ENCODE data around the gene DPY19L3.

DNA sequence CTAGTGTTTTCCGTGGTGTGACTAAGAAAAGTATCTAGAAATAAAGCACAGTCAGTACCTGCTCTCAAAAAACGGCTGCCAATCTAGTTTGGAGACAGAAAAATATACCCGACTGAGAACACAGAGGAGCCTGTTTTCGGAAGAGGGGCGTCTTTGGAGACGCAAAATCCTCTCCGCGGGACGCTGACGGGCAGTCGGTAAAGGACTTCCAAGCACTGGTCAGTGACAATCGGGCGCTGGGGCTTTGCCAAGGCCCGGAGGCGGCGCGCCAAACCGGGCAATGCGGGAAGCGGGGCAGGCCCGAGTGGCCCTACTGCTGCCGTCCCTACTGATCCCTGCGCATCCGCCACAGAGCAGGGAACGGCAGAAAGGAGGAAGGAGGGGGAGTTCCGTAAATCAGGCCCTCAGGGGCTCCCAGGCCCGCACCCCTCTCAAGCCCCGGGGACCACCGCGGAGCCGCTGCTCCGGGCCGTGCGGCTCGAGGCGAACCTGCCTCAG is 588 bp upstream of the DPY19L3 start:
- TF ChIP-seq CTCF (conservative IDR thresholded peaks at IDR 0.05; ENCODE audit: low read length) (no peak), EZH2phosphoT487 (IDR thresholded peaks at IDR 0.05; ENCODE audit: borderline replicate concordance) (no peak)

Measured in Loucy (cell line).